NB4 (cell line): ENCODE results near the gene DOK3.

Experiments used
- CTCF ChIP-seq: IDR thresholded peaks from one replicate; pipeline ENCODE4 v1.5.1; 2012; ENCODE audit warnings: low read depth, low read length
- MAX ChIP-seq: IDR thresholded peaks from 2 replicates; pipeline ENCODE4 v1.6.1; 2011; ENCODE audit warnings: low read depth, low read length
- MYC ChIP-seq: IDR thresholded peaks from 2 replicates; pipeline ENCODE4 v1.6.1; 2011; ENCODE audit warnings: low read depth, low read length
- POLR2A ChIP-seq: IDR thresholded peaks from 2 replicates; pipeline ENCODE4 v1.6.1; 2011; ENCODE audit warnings: mild to moderate bottlenecking; ENCODE audit not compliant: insufficient read length; ENCODE audit errors: extremely low read depth

GRCh38 chr5:177459357-177459756 lies 50.3 kb downstream of the DOK3 start:
- TF ChIP-seq MAX (no peak), CTCF (no peak), MYC (no peak), POLR2A (no peak)
